Pancreas (tissue), 10 donors: ENCODE measurements around the gene SKAP1. TPM values are rescaled to one million over a fixed set of nuclear protein-coding genes. Genes with fewer than 3 reads are reported as not detected.

Experiments used
- ATAC-seq, 4 donors: fragments of 200-7000 bp; cut with Tn5 transposase; one replicate each; pipeline versions ENCODE4 v1.8.0 to v1.9.1; 2020; ENCODE audit warnings: mild to moderate bottlenecking in 4 of 4, moderate library complexity in 4 of 4
- DNase-seq, 6 donors: peaks; one replicate each; pipeline ENCODE4 v3.0.0-alpha.2; 2020
- FAIRE-seq: peaks from 2 replicates; lab custom pipeline; 2012; peaks lifted over from hg19 to GRCh38; lab: Jason Lieb, UNC
- H3K27ac ChIP-seq, 4 donors: fragments of 200-600 bp; sonication (generic); 1 replicate in 3 of 4; 2 replicates in 1 of 4; pipeline versions ENCODE4 v1.5.0 to v1.8.0; 2020
- H3K27me3 ChIP-seq, 4 donors: fragments of 200-600 bp; one replicate each; pipeline ENCODE4 v1.8.0; 2021
- H3K36me3 ChIP-seq, 3 donors: fragments of 200-600 bp; sonication (generic) in 1 of 3; one replicate each; pipeline versions ENCODE4 v1.5.0 to v1.8.0; 2020 to 2021
- H3K4me1 ChIP-seq, 3 donors: fragments of 200-600 bp; one replicate each; pipeline ENCODE4 v1.8.0; 2021
- H3K4me3 ChIP-seq, 4 donors: fragments of 200-600 bp; sonication (generic) in 2 of 4; one replicate each; pipeline versions ENCODE4 v1.5.0 to v1.8.0; 2020 to 2021
- H3K9me3 ChIP-seq, 4 donors: fragments of 200-600 bp; one replicate each; pipeline ENCODE4 v1.8.0; 2021
- CTCF ChIP-seq, 4 donors: fragments of 200-600 bp; sonication (generic) in 3 of 4; IDR thresholded peaks; one replicate each; pipeline versions ENCODE4 v1.5.0 to v1.8.0; 2021; ENCODE audit warnings: antibody characterized with exemption in 4 of 4
- WGBS, 2 donors: extraction: QIAGEN DNeasy Blood & Tissue Kit; methylation state at CpG; one replicate each; pipeline ENCODE4 v1.1.7; 2013; 5-methylcytosine and 5-hydroxymethylcytosine counted together
- intact Hi-C, 3 donors: fragments of 100-400 bp; cut with DNase I; formaldehyde crosslinking; loops; one replicate each; pipeline versions ENCODE4 v1.11.1 to v1.14.2; 2022
- polyA plus RNA-seq, 2 donors: library from polyadenylated mRNA; stranded (reverse); fragments of 200-250 nt; gene quantifications; one replicate each; pipeline ENCODE4 v1.2.3, GENCODE V29; 2013
- total RNA-seq, 6 donors: library from RNA; stranded (reverse); fragmentation: NEBNext Ultra II Directional in 4 of 6; extraction: Animal tissue kit (Norgen Biotek cat#: 25700) in 4 of 6; gene quantifications; one replicate each; pipeline versions ENCODE4 v1.2.1 to v1.2.4, GENCODE V29; 2021 to 2023
- donor health status: healthy with polysubstance abuse.
- donor health status: DM: no; HTN: no; CAD: no; lungs with moderate emphysema.
- donor health status: DM: no; HTN: no; CAD: no.
- donor health status: control.
- donor health status: control.
- donor health status: Bipolar disorder and iron deficiency.
- donor health status: DM: yes; HTN: yes; CAD: no.
- donor health status: DM: no; HTN: no; CAD: no.
- donor health status: DM: no; HTN: no; CAD: no.
- donor health status: DM: yes; HTN: yes; CAD: no.

SKAP1 gene
- total and polyA plus RNA-seq, 8 donors = 0.92 to 5.2 (median 3.0) TPM

- no peaks in the 10 kb centered on the region for H3K4me1 ChIP-seq
- 52 to 71% methylated on average over 4 of the region's 4 CpGs for WGBS, 2 donors
- intact Hi-C loops = no loop called here
- no peak overlapping the region for H3K27ac ChIP-seq
- DNase-seq = no peak
- H3K36me3 ChIP-seq = no peaks in the 10 kb centered on the region
- H3K9me3 ChIP-seq = no peaks in the 10 kb centered on the region
- H3K27me3 ChIP-seq = no peaks in the 10 kb centered on the region
- TF ChIP-seq CTCF (IDR thresholded peaks at IDR 0.05) = no peak
- ATAC-seq = no peak
- H3K4me3 ChIP-seq = no peak overlapping the region
- no peak for FAIRE-seq
These were observed 29.2 kb upstream of the SKAP1 start for GRCh38 chr17:48459070-48459844.

GRCh38 chr17:48457080-48457836 lies 27.2 kb upstream of the SKAP1 start:
- intact Hi-C loops = no loop called here
- Histone ChIP-seq H3K4me1 (no peaks in the 10 kb centered on the region), H3K4me3 (no peak overlapping the region), H3K9me3 (no peaks in the 10 kb centered on the region), H3K27me3 (no peaks in the 10 kb centered on the region), H3K27ac (no peak overlapping the region), H3K36me3 (no peaks in the 10 kb centered on the region)
- FAIRE-seq (no peak), DNase-seq (peak; percentile 29 to 76 (median 59)), ATAC-seq (peak; percentile 87 to 99 (median 96))
- peak; percentile 87 to 98 (median 96) for TF ChIP-seq CTCF (IDR thresholded peaks at IDR 0.05)
- 8 to 10% methylated on average over 22 of the region's 22 CpGs for WGBS, 2 donors

GRCh38 chr17:48456589-48456988 lies 26.6 kb upstream of the SKAP1 start:
- no peaks in the 10 kb centered on the region for H3K27me3 ChIP-seq

GRCh38 chr17:48455791-48456190 lies 25.8 kb upstream of the SKAP1 start:
- Histone ChIP-seq H3K4me1 (no peaks in the 10 kb centered on the region), H3K9me3 (no peaks in the 10 kb centered on the region), H3K27ac (no peak overlapping the region), H3K4me3 (no peak overlapping the region), H3K27me3 (no peaks in the 10 kb centered on the region), H3K36me3 (no peaks in the 10 kb centered on the region)
- ATAC-seq (no peak), DNase-seq (no peak), FAIRE-seq (no peak)
- intact Hi-C loops = no loop called here
- TF ChIP-seq CTCF (IDR thresholded peaks at IDR 0.05) = no peak

More at GRCh38 chr17:48456589-48456988, 26.6 kb upstream of the SKAP1 start:
- Histone ChIP-seq H3K4me3 (no peak overlapping the region), H3K9me3 (no peaks in the 10 kb centered on the region), H3K36me3 (no peaks in the 10 kb centered on the region), H3K27ac (no peak overlapping the region), H3K4me1 (no peaks in the 10 kb centered on the region)
- WGBS, 2 donors = 19 to 29% methylated on average over 5 of the region's 5 CpGs
- DNase-seq (no peak), ATAC-seq (peak; percentile 47 to 58 (median 56)), FAIRE-seq (no peak)
- intact Hi-C loops = no loop called here
- TF ChIP-seq CTCF (IDR thresholded peaks at IDR 0.05) = no peak

- Histone ChIP-seq H3K27ac (no peak overlapping the region), H3K27me3 (no peaks in the 10 kb centered on the region), H3K9me3 (no peaks in the 10 kb centered on the region), H3K4me1 (no peaks in the 10 kb centered on the region), H3K4me3 (no peak overlapping the region), H3K36me3 (no peaks in the 10 kb centered on the region)
- DNase-seq = no peak
- intact Hi-C loops = no loop called here
- no peak for ATAC-seq
- TF ChIP-seq CTCF (IDR thresholded peaks at IDR 0.05) = no peak
- no peak for FAIRE-seq
These were observed 23.4 kb upstream of the SKAP1 start for GRCh38 chr17:48453447-48453846.
